ENCODE measurements around the gene FRY.

Gene FRY

DNA sequence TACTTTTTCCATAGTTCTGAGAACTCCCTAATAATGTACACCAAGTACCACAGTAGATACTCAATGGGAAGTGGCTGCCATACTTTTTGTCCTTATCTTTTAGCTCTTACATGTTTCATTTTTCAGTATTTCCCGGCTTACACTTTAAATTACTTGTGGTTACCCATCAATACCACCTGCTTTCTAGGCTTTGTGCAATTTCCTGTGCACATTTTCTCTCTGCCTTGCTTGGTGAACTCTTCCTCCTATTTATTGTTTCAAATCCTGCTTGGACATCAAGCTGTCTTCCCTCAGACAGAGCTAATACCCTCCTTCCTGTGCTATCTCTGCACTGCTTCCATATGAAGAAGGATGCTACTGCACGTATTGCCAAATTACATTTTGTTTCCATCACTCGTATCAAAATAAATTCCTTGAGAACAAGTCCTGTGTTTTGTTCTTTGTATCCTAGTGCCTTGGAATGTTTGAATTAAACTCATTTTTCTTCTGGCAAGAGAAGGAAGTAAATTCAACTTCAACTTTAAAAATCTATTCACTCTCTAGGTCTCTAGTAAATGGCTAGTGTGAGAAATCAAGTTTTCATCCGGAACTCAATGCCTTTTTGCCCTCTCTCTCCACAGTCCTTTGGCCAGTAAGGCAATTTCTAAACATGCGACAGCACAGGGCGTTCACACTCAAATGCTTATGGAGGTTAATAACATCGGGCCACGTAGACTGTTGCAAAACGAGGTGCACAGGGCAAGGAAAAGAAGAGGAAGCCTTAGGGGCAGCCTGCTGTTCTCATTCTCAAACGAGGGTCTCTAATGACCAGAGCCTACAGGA, 277.9 kb downstream of the FRY start:
- Mint-ChIP-seq H3K4me1 (peaks cover 15% of the 10 kb centered on the region), H3K36me3 (no peaks in the 10 kb centered on the region), H3K27ac (peak overlapping the region; percentile 15), H3K27me3 (peaks cover 1% of the 10 kb centered on the region), H3K9me3 (no peaks in the 10 kb centered on the region), H3K4me3 (peak overlapping the region; percentile 37)

DNA sequence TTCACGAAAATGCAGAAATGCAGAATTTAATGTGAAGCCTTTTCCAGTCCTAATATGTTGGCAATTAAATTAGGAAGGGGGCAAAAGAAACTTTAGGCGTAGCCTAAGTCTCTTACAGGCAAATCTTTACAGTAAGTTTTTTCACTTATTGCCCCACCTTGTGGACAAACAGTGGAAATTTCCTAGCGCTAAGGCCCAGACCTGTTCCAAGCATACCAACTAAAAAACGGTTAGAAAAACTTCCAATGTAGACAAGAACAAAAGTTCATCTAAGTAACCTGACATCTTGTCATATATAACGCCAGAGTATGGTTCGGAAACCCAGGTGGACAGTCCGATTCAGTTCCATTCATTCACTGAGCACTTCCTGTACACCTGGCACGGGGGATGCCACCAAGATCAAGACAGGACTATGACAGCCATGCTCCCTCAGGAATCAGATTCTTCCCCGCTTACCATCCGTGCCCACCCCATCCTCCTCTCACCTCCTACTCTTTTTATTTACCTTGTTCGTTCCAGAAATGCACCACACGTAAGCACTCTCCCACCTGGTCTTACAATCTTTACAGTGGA, 278.6 kb downstream of the FRY start:
- Mint-ChIP-seq H3K9me3 (no peaks in the 10 kb centered on the region), H3K4me3 (no peak overlapping the region), H3K27me3 (peaks cover 1% of the 10 kb centered on the region), H3K4me1 (peaks cover 21% of the 10 kb centered on the region), H3K27ac (no peak overlapping the region), H3K36me3 (no peaks in the 10 kb centered on the region)

DNA sequence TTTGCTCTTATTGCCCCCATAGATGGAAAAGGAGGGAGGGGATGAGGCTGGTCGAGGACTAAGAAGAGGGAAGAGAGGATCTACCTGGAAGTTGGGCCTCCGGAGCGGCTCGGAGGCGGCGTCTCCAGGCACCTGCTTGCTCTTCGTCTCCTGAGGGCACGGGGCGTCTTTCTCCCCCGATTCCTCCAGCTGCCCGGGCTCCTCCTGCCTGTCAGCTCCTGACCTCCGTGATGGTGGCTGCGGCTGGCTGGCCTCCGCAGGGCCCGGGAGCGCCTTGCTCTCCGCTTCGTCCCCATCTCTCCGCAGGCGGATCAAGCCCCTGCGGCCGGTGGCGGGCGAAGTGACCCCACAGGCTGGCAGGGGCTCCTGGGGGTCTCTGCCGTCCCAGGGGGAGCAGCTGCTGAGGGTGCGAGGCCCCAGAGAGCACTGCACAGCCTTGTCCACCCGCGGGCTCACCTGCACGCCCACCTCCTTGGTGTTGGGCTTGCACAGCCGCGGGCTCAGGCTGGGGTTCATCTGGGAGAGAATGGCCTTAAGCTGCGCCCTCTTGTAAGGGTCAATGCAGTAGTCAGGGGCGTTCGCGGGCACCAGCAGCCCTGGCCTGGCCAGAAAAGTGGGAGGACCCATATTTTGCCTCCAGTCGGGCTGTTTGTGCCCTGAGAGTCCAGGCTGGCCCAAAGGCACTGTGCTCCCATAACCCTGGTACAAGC, 279.8 kb downstream of the FRY start:
- H3K4me3 Mint-ChIP-seq, result no peak overlapping the region

DNA sequence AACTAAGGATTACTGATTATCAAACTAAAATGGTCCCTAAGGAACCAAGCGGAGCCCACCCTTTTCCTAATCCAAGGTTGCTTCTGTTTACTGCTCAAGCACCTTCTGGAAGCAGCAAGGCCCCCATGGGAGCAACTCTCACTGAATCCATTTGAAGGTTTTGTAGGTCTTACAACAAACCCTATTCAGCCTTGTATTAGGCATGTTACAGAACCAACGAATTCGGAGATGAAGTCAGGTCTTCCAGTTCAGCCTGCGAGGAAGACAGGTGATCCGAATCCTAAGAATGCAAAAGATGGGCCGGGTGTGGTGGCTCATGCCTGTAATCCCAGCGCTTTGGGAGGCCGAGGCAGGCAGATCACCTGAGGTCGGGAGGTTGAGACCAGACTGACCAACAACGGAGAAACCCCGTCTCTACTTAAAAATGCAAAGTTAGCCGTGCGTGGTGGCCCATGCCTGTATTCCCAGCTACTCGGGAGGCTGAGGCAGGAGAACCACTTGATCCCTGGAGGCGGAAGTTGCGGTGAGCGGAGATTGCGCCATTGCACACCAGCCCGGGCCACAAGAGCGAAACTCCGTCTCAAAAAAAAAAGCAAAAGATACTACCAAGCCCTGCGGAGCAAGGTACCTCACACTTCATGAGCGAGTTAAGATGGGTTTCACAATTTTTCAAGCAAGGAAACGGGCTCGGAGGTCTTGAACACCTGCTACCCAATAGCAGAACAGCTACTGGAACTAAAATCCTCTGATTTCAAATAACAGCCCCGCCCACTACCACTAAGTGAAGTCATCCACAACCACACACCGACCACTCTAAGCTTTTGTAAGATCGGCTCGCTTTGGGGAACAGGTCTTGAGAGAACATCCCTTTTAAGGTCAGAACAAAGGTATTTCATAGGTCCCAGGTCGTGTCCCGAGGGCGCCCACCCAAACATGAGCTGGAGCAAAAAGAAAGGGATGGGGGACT, 283.0 kb downstream of the FRY start:
- Mint-ChIP-seq H3K27ac (peak overlapping the region; percentile 100), H3K9me3 (no peaks in the 10 kb centered on the region), H3K4me3 (peak overlapping the region; percentile 96), H3K36me3 (peaks cover 1% of the 10 kb centered on the region), H3K27me3 (no peaks in the 10 kb centered on the region), H3K4me1 (peaks cover 20% of the 10 kb centered on the region)

More for the DNA sequence above, 279.8 kb downstream of the FRY start:
- H3K9me3 Mint-ChIP-seq, result no peaks in the 10 kb centered on the region
- H3K27me3 Mint-ChIP-seq, result no peaks in the 10 kb centered on the region
- H3K4me1 Mint-ChIP-seq, result peaks cover 25% of the 10 kb centered on the region
- no peak overlapping the region for H3K27ac Mint-ChIP-seq
- no peaks in the 10 kb centered on the region for H3K36me3 Mint-ChIP-seq

DNA sequence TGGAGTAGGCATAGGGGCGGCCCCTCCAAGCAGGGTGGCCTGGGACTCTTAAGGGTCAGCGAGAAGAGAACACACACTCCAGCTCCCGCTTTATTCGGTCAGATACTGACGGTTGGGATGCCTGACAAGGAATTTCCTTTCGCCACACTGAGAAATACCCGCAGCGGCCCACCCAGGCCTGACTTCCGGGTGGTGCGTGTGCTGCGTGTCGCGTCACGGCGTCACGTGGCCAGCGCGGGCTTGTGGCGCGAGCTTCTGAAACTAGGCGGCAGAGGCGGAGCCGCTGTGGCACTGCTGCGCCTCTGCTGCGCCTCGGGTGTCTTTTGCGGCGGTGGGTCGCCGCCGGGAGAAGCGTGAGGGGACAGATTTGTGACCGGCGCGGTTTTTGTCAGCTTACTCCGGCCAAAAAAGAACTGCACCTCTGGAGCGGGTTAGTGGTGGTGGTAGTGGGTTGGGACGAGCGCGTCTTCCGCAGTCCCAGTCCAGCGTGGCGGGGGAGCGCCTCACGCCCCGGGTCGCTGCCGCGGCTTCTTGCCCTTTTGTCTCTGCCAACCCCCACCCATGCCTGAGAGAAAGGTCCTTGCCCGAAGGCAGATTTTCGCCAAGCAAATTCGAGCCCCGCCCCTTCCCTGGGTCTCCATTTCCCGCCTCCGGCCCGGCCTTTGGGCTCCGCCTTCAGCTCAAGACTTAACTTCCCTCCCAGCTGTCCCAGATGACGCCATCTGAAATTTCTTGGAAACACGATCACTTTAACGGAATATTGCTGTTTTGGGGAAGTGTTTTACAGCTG, 283.9 kb downstream of the FRY start, which contains the start of the genes BRCA2 and ZAR1L:
TSS of gene BRCA2 (plus strand) at position 271 of the 790 bp plus-strand sequence. CDS start 953 bp downstream, outside the sequence.
TSS of gene ZAR1L (minus strand) at position 126 of the 790 bp plus-strand sequence. CDS start 3,438 bp downstream, outside the sequence.
- H3K4me3 Mint-ChIP-seq, result peak within 1 kb of the TSS; percentile 96
- peaks cover 13% of the 10 kb centered on the region for H3K4me1 Mint-ChIP-seq
- H3K36me3 Mint-ChIP-seq, result peaks cover 1% of the 10 kb centered on the region
- H3K27me3 Mint-ChIP-seq, result no peaks in the 10 kb centered on the region
- H3K9me3 Mint-ChIP-seq, result no peaks in the 10 kb centered on the region
- H3K27ac Mint-ChIP-seq, result peak within 1 kb of the TSS; percentile 100

DNA sequence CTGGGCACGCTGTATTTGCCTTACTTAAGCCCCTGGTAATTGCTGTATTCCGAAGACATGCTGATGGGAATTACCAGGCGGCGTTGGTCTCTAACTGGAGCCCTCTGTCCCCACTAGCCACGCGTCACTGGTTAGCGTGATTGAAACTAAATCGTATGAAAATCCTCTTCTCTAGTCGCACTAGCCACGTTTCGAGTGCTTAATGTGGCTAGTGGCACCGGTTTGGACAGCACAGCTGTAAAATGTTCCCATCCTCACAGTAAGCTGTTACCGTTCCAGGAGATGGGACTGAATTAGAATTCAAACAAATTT, 284.4 kb downstream of the FRY start:
- peak overlapping the region; percentile 90 for H3K27ac Mint-ChIP-seq
- peaks cover 1% of the 10 kb centered on the region for H3K36me3 Mint-ChIP-seq

DNA sequence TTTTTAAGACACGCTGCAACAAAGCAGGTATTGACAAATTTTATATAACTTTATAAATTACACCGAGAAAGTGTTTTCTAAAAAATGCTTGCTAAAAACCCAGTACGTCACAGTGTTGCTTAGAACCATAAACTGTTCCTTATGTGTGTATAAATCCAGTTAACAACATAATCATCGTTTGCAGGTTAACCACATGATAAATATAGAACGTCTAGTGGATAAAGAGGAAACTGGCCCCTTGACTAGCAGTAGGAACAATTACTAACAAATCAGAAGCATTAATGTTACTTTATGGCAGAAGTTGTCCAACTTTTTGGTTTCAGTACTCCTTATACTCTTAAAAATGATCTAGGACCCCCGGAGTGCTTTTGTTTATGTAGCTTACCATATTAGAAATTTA, 284.9 kb downstream of the FRY start:
- peaks cover 1% of the 10 kb centered on the region for H3K36me3 Mint-ChIP-seq
- no peaks in the 10 kb centered on the region for H3K9me3 Mint-ChIP-seq
- H3K27me3 Mint-ChIP-seq, result no peaks in the 10 kb centered on the region
- no peak overlapping the region for H3K27ac Mint-ChIP-seq
- peaks cover 10% of the 10 kb centered on the region for H3K4me1 Mint-ChIP-seq
- H3K4me3 Mint-ChIP-seq, result peak overlapping the region; percentile 96

More for the DNA sequence above, 284.4 kb downstream of the FRY start:
- Mint-ChIP-seq H3K4me3 (peak overlapping the region; percentile 96), H3K27me3 (no peaks in the 10 kb centered on the region), H3K9me3 (no peaks in the 10 kb centered on the region), H3K4me1 (peaks cover 10% of the 10 kb centered on the region)

DNA sequence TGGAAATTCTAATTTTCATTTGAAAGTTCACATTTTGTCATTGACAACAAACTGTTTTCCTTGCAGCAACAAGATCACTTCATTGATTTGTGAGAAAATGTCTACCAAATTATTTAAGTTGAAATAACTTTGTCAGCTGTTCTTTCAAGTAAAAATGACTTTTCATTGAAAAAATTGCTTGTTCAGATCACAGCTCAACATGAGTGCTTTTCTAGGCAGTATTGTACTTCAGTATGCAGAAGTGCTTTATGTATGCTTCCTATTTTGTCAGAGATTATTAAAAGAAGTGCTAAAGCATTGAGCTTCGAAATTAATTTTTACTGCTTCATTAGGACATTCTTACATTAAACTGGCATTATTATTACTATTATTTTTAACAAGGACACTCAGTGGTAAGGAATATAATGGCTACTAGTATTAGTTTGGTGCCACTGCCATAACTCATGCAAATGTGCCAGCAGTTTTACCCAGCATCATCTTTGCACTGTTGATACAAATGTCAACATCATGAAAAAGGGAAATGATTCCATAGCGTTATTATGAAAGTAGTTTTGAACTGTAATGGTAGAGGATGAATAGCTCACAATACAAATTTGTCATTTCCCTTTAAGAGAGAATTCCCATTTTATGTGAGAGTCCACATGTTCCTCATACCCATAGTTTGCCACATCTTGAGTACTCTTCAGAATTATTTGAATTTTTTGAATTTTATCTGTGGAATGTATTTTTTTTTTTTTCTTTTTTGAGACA, 286.3 kb downstream of the FRY start:
- Mint-ChIP-seq H3K27ac (no peak overlapping the region), H3K4me3 (no peak overlapping the region), H3K4me1 (peaks cover 10% of the 10 kb centered on the region), H3K36me3 (peaks cover 1% of the 10 kb centered on the region), H3K9me3 (no peaks in the 10 kb centered on the region), H3K27me3 (no peaks in the 10 kb centered on the region)

DNA sequence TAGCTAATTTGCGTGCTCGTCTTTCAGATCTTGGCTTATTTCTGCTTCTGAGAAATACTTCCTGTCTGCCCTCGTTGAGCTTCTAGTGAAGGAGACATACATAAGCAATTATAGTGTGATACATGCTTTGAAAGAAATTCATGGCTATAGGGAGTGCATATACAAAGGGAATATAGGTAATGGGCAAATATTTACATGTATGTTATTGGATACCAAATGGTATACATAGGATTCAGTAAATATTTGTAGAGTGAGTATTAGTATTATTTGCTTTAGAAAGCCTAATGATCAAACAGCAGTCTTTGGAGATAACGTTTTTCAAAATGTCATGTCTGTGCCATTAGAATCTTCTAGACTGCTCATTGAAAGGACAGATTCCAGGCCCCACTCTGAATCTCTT, 289.0 kb downstream of the FRY start:
- no peaks in the 10 kb centered on the region for H3K27me3 Mint-ChIP-seq
- H3K27ac Mint-ChIP-seq, result no peak overlapping the region
- no peaks in the 10 kb centered on the region for H3K9me3 Mint-ChIP-seq
- H3K4me1 Mint-ChIP-seq, result peaks cover 4% of the 10 kb centered on the region
- H3K36me3 Mint-ChIP-seq, result peaks cover 1% of the 10 kb centered on the region
- no peak overlapping the region for H3K4me3 Mint-ChIP-seq

DNA sequence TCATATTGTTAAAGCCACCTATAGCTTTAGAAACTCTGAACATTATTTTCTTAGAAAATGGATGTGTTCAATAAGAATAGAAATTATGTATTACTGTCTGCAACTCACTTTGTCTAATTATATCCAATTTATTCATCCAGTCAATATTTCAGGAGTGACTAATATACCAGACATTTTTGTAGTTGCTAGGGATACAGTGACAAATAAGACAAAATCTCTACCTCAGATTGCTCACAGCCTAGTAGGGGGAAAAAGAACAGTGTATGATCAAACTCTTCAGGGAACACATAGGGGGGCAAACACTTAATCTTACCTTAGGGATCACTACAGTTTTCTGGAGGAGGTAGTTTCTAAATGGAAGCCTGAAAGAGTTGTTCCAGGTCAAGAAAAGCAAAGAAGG, 292.3 kb downstream of the FRY start:
- Mint-ChIP-seq H3K27ac (peak overlapping the region; percentile 9), H3K36me3 (peaks cover 1% of the 10 kb centered on the region)

DNA sequence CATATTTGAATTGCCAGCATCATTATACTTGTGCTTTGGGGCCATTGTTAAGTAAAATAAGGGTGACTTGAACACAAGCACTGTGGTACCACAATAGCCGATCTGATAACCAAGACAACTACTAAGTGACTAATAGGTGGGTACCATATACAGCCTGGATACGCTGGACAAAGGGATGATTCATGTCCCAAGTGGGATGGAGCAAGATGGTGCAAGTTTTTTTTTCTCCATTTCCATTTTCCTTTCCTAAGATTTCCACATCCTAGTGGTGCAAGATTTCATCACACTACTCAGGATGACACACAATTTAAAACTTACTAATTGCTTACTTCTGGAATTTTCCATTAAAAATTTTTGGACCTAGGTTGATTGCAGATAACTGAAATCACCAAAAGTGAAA, 298.9 kb downstream of the FRY start:
- Mint-ChIP-seq H3K27ac (no peak overlapping the region), H3K36me3 (peaks cover 23% of the 10 kb centered on the region), H3K4me3 (no peak overlapping the region), H3K9me3 (peaks cover 4% of the 10 kb centered on the region), H3K27me3 (no peaks in the 10 kb centered on the region), H3K4me1 (no peaks in the 10 kb centered on the region)

More for the DNA sequence above, 292.3 kb downstream of the FRY start:
- Mint-ChIP-seq H3K27me3 (no peaks in the 10 kb centered on the region), H3K9me3 (no peaks in the 10 kb centered on the region), H3K4me3 (no peak overlapping the region), H3K4me1 (no peaks in the 10 kb centered on the region)

DNA sequence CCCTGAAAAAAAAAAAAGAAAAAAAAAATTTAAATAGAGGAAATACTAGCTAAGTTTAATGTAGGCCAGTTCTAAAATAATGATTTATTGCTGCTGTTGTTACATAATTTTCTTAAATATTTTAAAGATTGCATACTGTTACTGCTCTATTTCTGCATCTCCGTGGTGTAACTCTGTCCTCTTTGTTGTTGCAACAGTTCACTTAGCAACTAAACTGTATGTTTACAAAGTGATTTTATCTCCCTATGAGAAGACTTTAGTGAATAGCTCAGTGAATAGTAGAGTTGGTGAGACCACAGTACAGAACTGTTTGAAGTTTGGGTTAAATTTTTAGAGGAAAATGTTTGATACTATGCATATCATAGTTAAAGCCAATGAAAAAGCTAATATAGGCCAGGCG, 303.1 kb downstream of the FRY start:
- no peaks in the 10 kb centered on the region for H3K4me1 Mint-ChIP-seq
- H3K4me3 Mint-ChIP-seq, result no peak overlapping the region
- H3K9me3 Mint-ChIP-seq, result peaks cover 8% of the 10 kb centered on the region
- H3K27me3 Mint-ChIP-seq, result no peaks in the 10 kb centered on the region
- peaks cover 37% of the 10 kb centered on the region for H3K36me3 Mint-ChIP-seq
- no peak overlapping the region for H3K27ac Mint-ChIP-seq

DNA sequence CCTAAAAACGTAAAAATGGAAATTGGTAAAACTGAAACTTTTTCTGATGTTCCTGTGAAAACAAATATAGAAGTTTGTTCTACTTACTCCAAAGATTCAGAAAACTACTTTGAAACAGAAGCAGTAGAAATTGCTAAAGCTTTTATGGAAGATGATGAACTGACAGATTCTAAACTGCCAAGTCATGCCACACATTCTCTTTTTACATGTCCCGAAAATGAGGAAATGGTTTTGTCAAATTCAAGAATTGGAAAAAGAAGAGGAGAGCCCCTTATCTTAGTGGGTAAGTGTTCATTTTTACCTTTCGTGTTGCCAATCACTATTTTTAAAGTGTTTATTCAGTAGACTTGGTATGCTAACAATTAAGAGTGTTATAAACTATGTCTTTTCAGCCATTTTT, 309.3 kb downstream of the FRY start:
- no peaks in the 10 kb centered on the region for H3K4me1 Mint-ChIP-seq
- no peak overlapping the region for H3K4me3 Mint-ChIP-seq
- H3K27me3 Mint-ChIP-seq, result no peaks in the 10 kb centered on the region
- H3K36me3 Mint-ChIP-seq, result peaks cover 12% of the 10 kb centered on the region
- H3K9me3 Mint-ChIP-seq, result peaks cover 10% of the 10 kb centered on the region
- H3K27ac Mint-ChIP-seq, result no peak overlapping the region

DNA sequence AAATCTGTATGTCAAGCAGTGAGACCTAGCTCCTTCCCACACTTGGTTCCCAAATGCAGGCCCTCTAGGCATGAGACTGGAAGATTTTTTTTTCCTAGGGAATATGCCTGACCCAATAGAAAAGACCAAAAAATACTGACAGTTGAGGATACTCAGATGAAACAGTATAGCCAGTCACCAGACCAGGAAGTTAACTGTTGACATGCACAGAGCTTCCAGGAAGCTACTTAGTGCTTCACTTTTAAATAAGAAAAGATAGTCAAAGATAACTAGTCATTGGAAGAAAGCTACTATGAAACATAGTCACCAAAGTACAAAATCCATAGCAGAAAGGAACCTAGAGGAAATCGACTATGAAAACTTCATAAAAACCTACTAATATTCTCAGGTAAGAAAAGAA, 316.1 kb downstream of the FRY start:
- H3K27me3 Mint-ChIP-seq, result no peaks in the 10 kb centered on the region
- peaks cover 6% of the 10 kb centered on the region for H3K4me1 Mint-ChIP-seq
- H3K36me3 Mint-ChIP-seq, result peaks cover 18% of the 10 kb centered on the region
- H3K27ac Mint-ChIP-seq, result no peak overlapping the region
- H3K9me3 Mint-ChIP-seq, result no peaks in the 10 kb centered on the region
- H3K4me3 Mint-ChIP-seq, result no peak overlapping the region
